ENCODE results near the gene CTSC. TPM values are rescaled to one million over a fixed set of nuclear protein-coding genes. Genes with fewer than 3 reads are reported as not detected.

The CTSC gene
- total and polyA plus RNA-seq, 9 of the 15 experiments (the other 6 are each of a cell fraction or from before 2014, with no cell fraction given): 113 to 403 (median 187) TPM

DNA sequence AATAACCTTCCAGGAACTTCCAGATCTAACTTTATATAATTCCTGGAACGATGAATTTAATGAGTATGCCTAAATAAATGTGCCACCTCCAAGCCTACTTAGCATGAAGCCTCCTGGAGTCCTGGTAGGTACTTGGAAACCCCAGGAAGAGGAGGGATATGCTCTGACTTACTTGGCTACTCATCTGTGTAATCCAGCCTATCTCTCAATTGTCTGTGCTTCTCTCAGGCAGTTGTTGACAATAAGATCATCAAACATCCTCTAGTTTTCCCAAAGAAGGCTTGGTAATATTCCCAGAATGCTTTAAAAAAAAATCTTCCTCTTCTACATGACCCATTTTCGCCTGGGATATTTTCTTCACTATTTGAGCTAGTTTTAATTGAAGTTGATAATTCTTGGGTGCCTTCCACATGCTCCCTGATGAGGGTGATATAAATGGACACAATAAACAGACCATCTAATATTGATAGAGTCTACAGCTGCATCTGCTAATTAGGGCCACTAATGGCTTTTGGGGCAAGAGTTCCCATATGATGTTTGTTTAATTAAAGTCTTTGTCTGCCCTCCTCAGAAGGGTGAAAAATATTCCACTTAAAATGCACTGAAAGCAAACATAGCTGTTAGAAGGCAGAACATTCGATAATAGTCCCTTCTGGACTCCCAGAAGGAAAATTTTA is 86.8 kb downstream of the CTSC start (continued):
- TF ChIP-seq, protein P1, sequence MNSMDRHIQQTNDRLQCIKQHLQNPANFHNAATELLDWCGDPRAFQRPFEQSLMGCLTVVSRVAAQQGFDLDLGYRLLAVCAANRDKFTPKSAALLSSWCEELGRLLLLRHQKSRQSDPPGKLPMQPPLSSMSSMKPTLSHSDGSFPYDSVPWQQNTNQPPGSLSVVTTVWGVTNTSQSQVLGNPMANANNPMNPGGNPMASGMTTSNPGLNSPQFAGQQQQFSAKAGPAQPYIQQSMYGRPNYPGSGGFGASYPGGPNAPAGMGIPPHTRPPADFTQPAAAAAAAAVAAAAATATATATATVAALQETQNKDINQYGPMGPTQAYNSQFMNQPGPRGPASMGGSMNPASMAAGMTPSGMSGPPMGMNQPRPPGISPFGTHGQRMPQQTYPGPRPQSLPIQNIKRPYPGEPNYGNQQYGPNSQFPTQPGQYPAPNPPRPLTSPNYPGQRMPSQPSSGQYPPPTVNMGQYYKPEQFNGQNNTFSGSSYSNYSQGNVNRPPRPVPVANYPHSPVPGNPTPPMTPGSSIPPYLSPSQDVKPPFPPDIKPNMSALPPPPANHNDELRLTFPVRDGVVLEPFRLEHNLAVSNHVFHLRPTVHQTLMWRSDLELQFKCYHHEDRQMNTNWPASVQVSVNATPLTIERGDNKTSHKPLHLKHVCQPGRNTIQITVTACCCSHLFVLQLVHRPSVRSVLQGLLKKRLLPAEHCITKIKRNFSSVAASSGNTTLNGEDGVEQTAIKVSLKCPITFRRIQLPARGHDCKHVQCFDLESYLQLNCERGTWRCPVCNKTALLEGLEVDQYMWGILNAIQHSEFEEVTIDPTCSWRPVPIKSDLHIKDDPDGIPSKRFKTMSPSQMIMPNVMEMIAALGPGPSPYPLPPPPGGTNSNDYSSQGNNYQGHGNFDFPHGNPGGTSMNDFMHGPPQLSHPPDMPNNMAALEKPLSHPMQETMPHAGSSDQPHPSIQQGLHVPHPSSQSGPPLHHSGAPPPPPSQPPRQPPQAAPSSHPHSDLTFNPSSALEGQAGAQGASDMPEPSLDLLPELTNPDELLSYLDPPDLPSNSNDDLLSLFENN (IDR thresholded peaks at IDR 0.05; ENCODE audit: low read depth in 2 of 2, low read length in 2 of 2): no peak
- TF ChIP-seq ARID1B (IDR thresholded peaks at IDR 0.05): no peak
- TF ChIP-seq SMARCC2 (IDR thresholded peaks at IDR 0.05; ENCODE audit: low read depth): no peak
- TF ChIP-seq, protein P2, sequence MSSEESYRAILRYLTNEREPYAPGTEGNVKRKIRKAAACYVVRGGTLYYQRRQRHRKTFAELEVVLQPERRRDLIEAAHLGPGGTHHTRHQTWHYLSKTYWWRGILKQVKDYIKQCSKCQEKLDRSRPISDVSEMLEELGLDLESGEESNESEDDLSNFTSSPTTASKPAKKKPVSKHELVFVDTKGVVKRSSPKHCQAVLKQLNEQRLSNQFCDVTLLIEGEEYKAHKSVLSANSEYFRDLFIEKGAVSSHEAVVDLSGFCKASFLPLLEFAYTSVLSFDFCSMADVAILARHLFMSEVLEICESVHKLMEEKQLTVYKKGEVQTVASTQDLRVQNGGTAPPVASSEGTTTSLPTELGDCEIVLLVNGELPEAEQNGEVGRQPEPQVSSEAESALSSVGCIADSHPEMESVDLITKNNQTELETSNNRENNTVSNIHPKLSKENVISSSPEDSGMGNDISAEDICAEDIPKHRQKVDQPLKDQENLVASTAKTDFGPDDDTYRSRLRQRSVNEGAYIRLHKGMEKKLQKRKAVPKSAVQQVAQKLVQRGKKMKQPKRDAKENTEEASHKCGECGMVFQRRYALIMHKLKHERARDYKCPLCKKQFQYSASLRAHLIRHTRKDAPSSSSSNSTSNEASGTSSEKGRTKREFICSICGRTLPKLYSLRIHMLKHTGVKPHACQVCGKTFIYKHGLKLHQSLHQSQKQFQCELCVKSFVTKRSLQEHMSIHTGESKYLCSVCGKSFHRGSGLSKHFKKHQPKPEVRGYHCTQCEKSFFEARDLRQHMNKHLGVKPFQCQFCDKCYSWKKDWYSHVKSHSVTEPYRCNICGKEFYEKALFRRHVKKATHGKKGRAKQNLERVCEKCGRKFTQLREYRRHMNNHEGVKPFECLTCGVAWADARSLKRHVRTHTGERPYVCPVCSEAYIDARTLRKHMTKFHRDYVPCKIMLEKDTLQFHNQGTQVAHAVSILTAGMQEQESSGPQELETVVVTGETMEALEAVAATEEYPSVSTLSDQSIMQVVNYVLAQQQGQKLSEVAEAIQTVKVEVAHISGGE (CRISPR knock-in tag; IDR thresholded peaks at IDR 0.05): no peak
- no peak for TF ChIP-seq SMAD4 (CRISPR knock-in tag; conservative IDR thresholded peaks at IDR 0.05)
- no peak for TF ChIP-seq ZZZ3 (IDR thresholded peaks at IDR 0.05)

Measured in K562 (cell line).